OCI-LY7 (cell line): Measurements from ENCODE around the gene KCNC2. TPM values are rescaled to one million over a fixed set of nuclear protein-coding genes. Genes with fewer than 3 reads are reported as not detected.
"Not testable (repeated sequence)": the region's sequence is repeated elsewhere in the genome, so short reads cannot be mapped to it uniquely, and the experiment has no call there.

Experiments used
- BruUV-seq: library from RNA; stranded (reverse); fragments of 400-500 nt; replicated peaks from 2 replicates; lab custom pipeline; 2021; lab: Mats Ljungman, UMichigan
- CTCF ChIA-PET: fragments of 300-600 bp; sonication (Branson Sonifier 250); formaldehyde crosslinking; loops from one replicate; lab custom pipeline; 2022; ENCODE audit warnings: antibody characterized with exemption; ENCODE audit not compliant: unreplicated experiment; lab: Charles Lee
- POLR2A ChIA-PET: fragments of 300-600 bp; sonication (Branson Sonifier 250); formaldehyde crosslinking; loops from one replicate; lab custom pipeline; 2022; ENCODE audit warnings: antibody characterized with exemption; lab: Charles Lee
- DNase-seq: peaks from one replicate; pipeline ENCODE4 v3.0.0-alpha.2; 2015; ENCODE audit warnings: low spot score
- H2AFZ ChIP-seq: fragments of 200-600 bp; sonication (generic), shearing (Covaris generic); 2 replicates; pipeline ENCODE4 v1.6.1; 2014; ENCODE audit warnings: mild to moderate bottlenecking, antibody characterized with exemption, low read length, moderate library complexity
- H3K27ac ChIP-seq: fragments of 200-600 bp; sonication (generic); 2 replicates; pipeline ENCODE4 v1.5.1; 2014; ENCODE audit warnings: mixed run types, low read depth, mild to moderate bottlenecking, moderate library complexity, low read length, inconsistent platforms; ENCODE audit not compliant: poor library complexity, severe bottlenecking
- H3K36me3 ChIP-seq: fragments of 200-600 bp; sonication (generic); 2 replicates; pipeline ENCODE4 v1.6.1; 2014; ENCODE audit warnings: mild to moderate bottlenecking, antibody characterized with exemption, low read length, moderate library complexity, mixed read lengths; ENCODE audit not compliant: insufficient read depth
- H3K4me1 ChIP-seq: fragments of 200-600 bp; sonication (generic); 2 replicates; pipeline ENCODE4 v1.5.1; 2014; ENCODE audit warnings: mild to moderate bottlenecking, low read length; ENCODE audit not compliant: insufficient read depth, poor library complexity, severe bottlenecking
- H3K4me2 ChIP-seq: fragments of 200-600 bp; sonication (generic); 2 replicates; pipeline ENCODE4 v1.6.1; 2014; ENCODE audit warnings: mild to moderate bottlenecking, low read length
- H3K4me3 ChIP-seq: fragments of 200-600 bp; sonication (generic); 2 replicates; pipeline ENCODE4 v1.5.1; 2014; ENCODE audit warnings: mild to moderate bottlenecking, low read depth, low read length; ENCODE audit not compliant: poor library complexity, severe bottlenecking
- H3K79me2 ChIP-seq: fragments of 200-600 bp; sonication (generic); 2 replicates; pipeline ENCODE4 v1.6.1; 2016; ENCODE audit warnings: low read depth, mild to moderate bottlenecking, low read length, moderate library complexity, mixed read lengths; ENCODE audit not compliant: insufficient read depth
- H3K9me2 ChIP-seq: fragments of 200-600 bp; sonication (generic); 2 replicates; pipeline ENCODE4 v1.6.1; 2016; ENCODE audit warnings: mild to moderate bottlenecking, low read length, mixed read lengths; ENCODE audit not compliant: insufficient read depth
- H3K9me3 ChIP-seq: fragments of 200-600 bp; sonication (generic); 2 replicates; pipeline ENCODE4 v1.6.1; 2014; ENCODE audit warnings: mild to moderate bottlenecking, mixed run types, low read length, mixed read lengths
- H4K20me1 ChIP-seq: fragments of 200-600 bp; sonication (generic); 2 replicates; pipeline ENCODE4 v1.6.1; 2014; ENCODE audit warnings: mild to moderate bottlenecking, antibody characterized with exemption, low read length, moderate library complexity, mixed read lengths; ENCODE audit not compliant: insufficient read depth
- CTCF ChIP-seq: fragments of 200-600 bp; sonication (generic); conservative IDR thresholded peaks from 2 replicates; pipeline ENCODE4 v1.5.1; 2014; ENCODE audit warnings: mild to moderate bottlenecking, antibody characterized with exemption, low read length, moderate library complexity, mixed read lengths
- EZH2phosphoT487 ChIP-seq: fragments of 200-600 bp; sonication (generic); IDR thresholded peaks from 2 replicates; pipeline ENCODE4 v1.6.1; 2018; ENCODE audit warnings: low read depth, borderline replicate concordance, mild to moderate bottlenecking, mixed run types, antibody characterized with exemption, low read length, moderate library complexity, mixed read lengths
- intact Hi-C: fragments of 100-400 bp; cut with micrococcal nuclease; formaldehyde crosslinking; loops from one replicate; pipeline ENCODE4 v1.10.0; 2022; ENCODE audit not compliant: unreplicated experiment
- total RNA-seq, 2 experiments: library from RNA; depleted of rRNA in 1 of 2; stranded (reverse); fragments of >200 nt in 1 of 2; shearing (Covaris generic) in 1 of 2; gene quantifications; 2 replicates each; pipeline ENCODE4 v1.2.3, GENCODE V29; 2014 to 2022

KCNC2 gene
- total RNA-seq, 2 experiments from 2014 or later = not detected

GRCh38 chr12:75194250-75194649, 15.4 kb downstream of the KCNC2 start:
- no peaks in the 10 kb centered on the region for H4K20me1 ChIP-seq
- no peaks in the 10 kb centered on the region for H3K79me2 ChIP-seq
- no peaks in the 10 kb centered on the region for H3K4me1 ChIP-seq
- intact Hi-C loops = no loop called here
- no peak overlapping the region for H2AFZ ChIP-seq
- BruUV-seq = no TSS peak
- H3K4me2 ChIP-seq = no peak overlapping the region
- no peak overlapping the region for H3K4me3 ChIP-seq
- no peaks in the 10 kb centered on the region for H3K36me3 ChIP-seq
- no peak for TF ChIP-seq CTCF
- no peak for TF ChIP-seq EZH2phosphoT487
- DNase-seq = no peak
- ChIA-PET POLR2A (interaction anchor here (0.6 to 1.8 kb wide), 2 partner anchors 50 to 99 kb away, joined by 3 to 4 read pairs; no protein-coding TSS in a partner anchor), CTCF (no interaction called here)
- H3K9me3 ChIP-seq = no peaks in the 10 kb centered on the region
- no peaks in the 10 kb centered on the region for H3K9me2 ChIP-seq
- no peak overlapping the region for H3K27ac ChIP-seq

- Histone ChIP-seq H3K9me3 (no peaks in the 10 kb centered on the region), H3K4me2 (no peak overlapping the region), H3K4me3 (no peak overlapping the region), H3K9me2 (no peaks in the 10 kb centered on the region), H3K27ac (no peak overlapping the region), H3K36me3 (no peaks in the 10 kb centered on the region), H2AFZ (no peak overlapping the region), H4K20me1 (no peaks in the 10 kb centered on the region), H3K4me1 (no peaks in the 10 kb centered on the region), H3K79me2 (no peaks in the 10 kb centered on the region)
- intact Hi-C loops = no loop called here
- TF ChIP-seq EZH2phosphoT487 (no peak), CTCF (no peak)
- ChIA-PET POLR2A (no interaction called here), CTCF (no interaction called here)
- BruUV-seq = no TSS peak
- no peak for DNase-seq
Observed at GRCh38 chr12:75192196-75192595, 17.4 kb downstream of the KCNC2 start.

GRCh38 chr12:75190846-75191245, 18.8 kb downstream of the KCNC2 start:
- DNase-seq = no peak
- H3K4me3 ChIP-seq = no peak overlapping the region
- intact Hi-C loops = no loop called here

GRCh38 chr12:75185881-75186280, 23.8 kb downstream of the KCNC2 start:
- H3K9me3 ChIP-seq, BruUV-seq, DNase-seq, H3K36me3 ChIP-seq, CTCF ChIA-PET, POLR2A ChIA-PET, H3K9me2 ChIP-seq, H3K79me2 ChIP-seq, H4K20me1 ChIP-seq, H3K4me1 ChIP-seq, H3K27ac ChIP-seq, H3K4me3 ChIP-seq, H2AFZ ChIP-seq, H3K4me2 ChIP-seq, intact Hi-C loops: not testable (repeated sequence)

More at GRCh38 chr12:75190846-75191245, 18.8 kb downstream of the KCNC2 start:
- no TSS peak for BruUV-seq
- Histone ChIP-seq H2AFZ (no peak overlapping the region), H3K36me3 (no peaks in the 10 kb centered on the region), H3K9me2 (no peaks in the 10 kb centered on the region), H3K9me3 (no peaks in the 10 kb centered on the region), H3K79me2 (no peaks in the 10 kb centered on the region), H4K20me1 (no peaks in the 10 kb centered on the region), H3K4me1 (no peaks in the 10 kb centered on the region), H3K27ac (no peak overlapping the region), H3K4me2 (no peak overlapping the region)
- ChIA-PET POLR2A (no interaction called here), CTCF (no interaction called here)
- TF ChIP-seq EZH2phosphoT487 (no peak), CTCF (no peak)
